GM12801 (cell line): ENCODE measurements around the gene UBE2Q1.

Source experiments
- CTCF ChIP-seq: IDR thresholded peaks from one replicate; pipeline ENCODE4 v1.5.1; 2011; ENCODE audit warnings: control low read depth; ENCODE audit not compliant: insufficient read length; ENCODE audit errors: extremely low read depth

UBE2Q1 gene

GRCh38 chr1:154586641-154587040 lies 28.2 kb upstream of the UBE2Q1 start:
- TF ChIP-seq CTCF: no peak

- TF ChIP-seq CTCF: no peak
Measured at GRCh38 chr1:154586231-154586630, 27.8 kb upstream of the UBE2Q1 start.

- TF ChIP-seq CTCF: no peak
Measured at GRCh38 chr1:154584267-154584994, 26.0 kb upstream of the UBE2Q1 start.

- no peak for TF ChIP-seq CTCF
Measured at GRCh38 chr1:154583773-154584172, 25.3 kb upstream of the UBE2Q1 start.

- no peak for TF ChIP-seq CTCF
Measured at GRCh38 chr1:154582885-154583284, 24.4 kb upstream of the UBE2Q1 start.

- no peak for TF ChIP-seq CTCF
Measured at GRCh38 chr1:154581766-154582165, 23.3 kb upstream of the UBE2Q1 start.

- no peak for TF ChIP-seq CTCF
Measured at GRCh38 chr1:154579374-154579773, 20.9 kb upstream of the UBE2Q1 start.
